GDM1 (cell line): Measurements from ENCODE around the gene FAM13A.
"Not testable (repeated sequence)": the region's sequence is repeated elsewhere in the genome, so short reads cannot be mapped to it uniquely, and the experiment has no call there.

Source experiments
- DNase-seq: peaks from one replicate; lab custom pipeline; 2025; lab: John Stamatoyannopoulos, UW

FAM13A gene

GRCh38 chr4:89042055-89042454 lies 14.9 kb downstream of the FAM13A start:
- DNase-seq, result no peak

- DNase-seq, result no peak
Observed at GRCh38 chr4:89039730-89040338, 17.2 kb downstream of the FAM13A start.

GRCh38 chr4:89036535-89036934 lies 20.4 kb downstream of the FAM13A start:
- no peak for DNase-seq

GRCh38 chr4:89031272-89031671 lies 25.7 kb downstream of the FAM13A start:
- no peak for DNase-seq

GRCh38 chr4:89029591-89029990 lies 27.4 kb downstream of the FAM13A start:
- no peak for DNase-seq

- DNase-seq, result no peak
Observed at GRCh38 chr4:89026542-89026941, 30.4 kb downstream of the FAM13A start.

GRCh38 chr4:89024051-89024675 lies 32.8 kb downstream of the FAM13A start:
- DNase-seq, result peak; percentile 62

GRCh38 chr4:89023140-89023539 lies 33.8 kb downstream of the FAM13A start:
- no peak for DNase-seq

GRCh38 chr4:89022426-89023128 lies 34.4 kb downstream of the FAM13A start:
- DNase-seq, result no peak

- no peak for DNase-seq
Observed at GRCh38 chr4:89021684-89022083, 35.3 kb downstream of the FAM13A start.

- no peak for DNase-seq
Observed at GRCh38 chr4:89021062-89021461, 35.9 kb downstream of the FAM13A start.

- DNase-seq, result not testable (repeated sequence)
Observed at GRCh38 chr4:89014897-89015296, 42.1 kb downstream of the FAM13A start.

- no peak for DNase-seq
Observed at GRCh38 chr4:89009761-89010369, 47.1 kb downstream of the FAM13A start.

GRCh38 chr4:89009115-89009514 lies 47.9 kb downstream of the FAM13A start:
- DNase-seq, result no peak

- no peak for DNase-seq
Observed at GRCh38 chr4:89008166-89008565, 48.8 kb downstream of the FAM13A start.

- DNase-seq, result no peak
Observed at GRCh38 chr4:89007338-89007939, 49.5 kb downstream of the FAM13A start.

GRCh38 chr4:89006307-89006706 lies 50.7 kb downstream of the FAM13A start:
- no peak for DNase-seq

- DNase-seq, result not testable (repeated sequence)
Observed at GRCh38 chr4:89005066-89005465, 51.9 kb downstream of the FAM13A start.

- no peak for DNase-seq
Observed at GRCh38 chr4:89001647-89002445, 55.1 kb downstream of the FAM13A start.

- DNase-seq, result no peak
Observed at GRCh38 chr4:89000844-89001360, 56.1 kb downstream of the FAM13A start.

GRCh38 chr4:89000382-89000781 lies 56.6 kb downstream of the FAM13A start:
- no peak for DNase-seq
